Uterus (tissue), 2 donors: ENCODE data around the gene CALM1.

Source experiments
- CTCF ChIP-seq, 4 experiments: fragments of 200-600 bp in 2 of 4; fragments of 450-650 bp in 2 of 4; sonication (generic) in 2 of 4; IDR thresholded peaks; one replicate each; pipeline ENCODE4 v1.5.1; 2016 to 2019; ENCODE audit warnings: antibody characterized with exemption in 4 of 4, mild to moderate bottlenecking in 2 of 4, moderate library complexity in 1 of 4
- POLR2A ChIP-seq, 2 donors: fragments of 450-650 bp; IDR thresholded peaks; one replicate each; pipeline ENCODE4 v1.6.1; 2016; ENCODE audit warnings: antibody characterized with exemption in 2 of 2, mild to moderate bottlenecking in 1 of 2, moderate library complexity in 1 of 2

DNA sequence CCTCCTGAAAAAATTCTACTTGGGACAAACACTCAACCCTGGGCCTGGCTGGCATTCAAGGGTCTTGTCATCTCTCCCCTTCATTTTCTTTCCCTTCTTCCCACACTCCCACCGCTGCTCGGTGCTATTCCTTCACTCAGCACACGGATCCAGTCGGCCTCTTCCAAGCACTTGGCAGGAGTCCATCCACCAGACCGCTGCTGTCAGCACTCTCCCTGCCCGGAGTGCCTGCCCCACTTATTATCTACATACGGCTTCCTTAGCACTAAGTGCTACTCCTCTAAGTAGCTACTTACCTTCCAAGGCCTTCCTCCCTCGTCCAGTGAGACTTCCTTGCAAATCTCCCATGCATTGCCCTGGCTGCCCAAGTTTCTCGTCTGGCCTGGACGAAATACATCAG lies 29.8 kb downstream of the CALM1 start:
- no peak for TF ChIP-seq POLR2A (IDR thresholded peaks at IDR 0.05)
- no peak for TF ChIP-seq CTCF (IDR thresholded peaks at IDR 0.05)
